DMS53 treated with DMSO at 0.1 percent for 48 hours (cell line): ENCODE measurements around the gene CISH.

Source experiments
- DNase-seq: peaks from one replicate; lab custom pipeline; 2025; ENCODE audit not compliant: unreplicated experiment; lab: John Stamatoyannopoulos, UW

Gene CISH

GRCh38 chr3:50572801-50573371 lies 38.7 kb downstream of the CISH start:
- no peak for DNase-seq

GRCh38 chr3:50572158-50572557 lies 39.4 kb downstream of the CISH start:
- DNase-seq: no peak

GRCh38 chr3:50571486-50571885 lies 40.1 kb downstream of the CISH start:
- no peak for DNase-seq

- DNase-seq: no peak
Observed at GRCh38 chr3:50570508-50571279, 40.9 kb downstream of the CISH start.

- DNase-seq: peak; percentile 52
Observed at GRCh38 chr3:50568947-50569749, 42.4 kb downstream of the CISH start, which contains the start of gene HEMK1. HEMK1 (plus strand) TSS chr3:50569522; CDS start chr3:50571105, 1,583 bp downstream.

- DNase-seq: peak; percentile 31
Observed at GRCh38 chr3:50567386-50568167, 44.0 kb downstream of the CISH start, which contains the start of gene C3orf18. C3orf18 (minus strand) TSS chr3:50567747; CDS start chr3:50565699, 2,048 bp downstream.

GRCh38 chr3:50567011-50567385 lies 44.6 kb downstream of the CISH start:
- DNase-seq: no peak

- DNase-seq: no peak
Observed at GRCh38 chr3:50564321-50564720, 47.3 kb downstream of the CISH start.

GRCh38 chr3:50563867-50564266 lies 47.7 kb downstream of the CISH start:
- DNase-seq: no peak

- no peak for DNase-seq
Observed at GRCh38 chr3:50562861-50563260, 48.7 kb downstream of the CISH start.

GRCh38 chr3:50559702-50560101 lies 51.9 kb downstream of the CISH start:
- no peak for DNase-seq

GRCh38 chr3:50557915-50558314 lies 53.7 kb downstream of the CISH start:
- no peak for DNase-seq

- DNase-seq: no peak
Observed at GRCh38 chr3:50557106-50557505, 54.5 kb downstream of the CISH start.
